Prostate gland (tissue), 2 donors: ENCODE measurements around the gene KIR3DL2. TPM values are rescaled to one million over a fixed set of nuclear protein-coding genes. Genes with fewer than 3 reads are reported as not detected.
"Not testable (repeated sequence)": the region's sequence is repeated elsewhere in the genome, so short reads cannot be mapped to it uniquely, and the experiment has no call there.

Source experiments
- DNase-seq: peaks from one replicate; pipeline ENCODE4 v3.0.0-alpha.2; 2019; ENCODE audit warnings: low spot score
- H3K27ac ChIP-seq, 2 donors: fragments of 200-600 bp; sonication (generic); 2 replicates each; pipeline ENCODE4 v1.5.1; 2017 to 2019
- H3K27me3 ChIP-seq: fragments of 200-600 bp; sonication (generic); replicated peaks from 2 replicates; pipeline ENCODE4 v1.5.1; 2019; ENCODE audit not compliant: insufficient read depth
- H3K36me3 ChIP-seq, 2 donors: fragments of 200-600 bp; sonication (generic); 1 replicate in 1 of 2; 2 replicates in 1 of 2; pipeline versions ENCODE4 v1.5.1 to v1.8.1; 2017 to 2019
- H3K4me1 ChIP-seq: fragments of 200-600 bp; sonication (generic); replicated peaks from 2 replicates; pipeline ENCODE4 v1.5.1; 2019
- H3K4me3 ChIP-seq, 2 donors: fragments of 200-600 bp; sonication (generic); 2 replicates each; pipeline ENCODE4 v1.5.1; 2017 to 2019
- H3K9me3 ChIP-seq: fragments of 200-600 bp; sonication (generic); 2 replicates; pipeline ENCODE4 v1.5.1; 2017
- POLR2A ChIP-seq: fragments of 450-650 bp; IDR thresholded peaks from one replicate; pipeline ENCODE4 v1.6.1; 2016; ENCODE audit warnings: antibody characterized with exemption, mild to moderate bottlenecking
- POLR2AphosphoS5 ChIP-seq: sonication (generic); formaldehyde crosslinking; IDR thresholded peaks from one replicate; pipeline ENCODE4 v1.6.1; 2017; ENCODE audit warnings: antibody characterized with exemption
- WGBS: methylation state at CpG from one replicate; pipeline ENCODE4 v1.1.5; 2018; 5-methylcytosine and 5-hydroxymethylcytosine counted together
- intact Hi-C: fragments of 100-400 bp; cut with DNase I; formaldehyde crosslinking; loops from one replicate; pipeline ENCODE4 v1.14.2; 2022
- small RNA-seq, 2 donors: library from RNA; depleted of rRNA; stranded (forward); fragments of <200 nt; gene quantifications; one replicate each; pipeline ENCODE3, GENCODE V24; 2016
- total RNA-seq, 2 donors: library from RNA; depleted of rRNA; stranded (reverse); fragments of >200 nt; gene quantifications; one replicate each; pipeline ENCODE4 v1.1.0, GENCODE V29; 2016
- TF ChIP-seq, protein P1 (sequence below), 4 experiments: fragments of 200-600 bp in 2 of 4; fragments of 450-650 bp in 2 of 4; sonication (generic) in 2 of 4; IDR thresholded peaks; 1 replicate in 3 of 4; 2 replicates in 1 of 4; pipeline ENCODE4 v1.5.1; 2016 to 2019; ENCODE audit warnings: antibody characterized with exemption in 4 of 4, mild to moderate bottlenecking in 2 of 4, moderate library complexity in 2 of 4

Gene KIR3DL2
- total RNA-seq, 2 donors from 2014 or later: not detected

DNA sequence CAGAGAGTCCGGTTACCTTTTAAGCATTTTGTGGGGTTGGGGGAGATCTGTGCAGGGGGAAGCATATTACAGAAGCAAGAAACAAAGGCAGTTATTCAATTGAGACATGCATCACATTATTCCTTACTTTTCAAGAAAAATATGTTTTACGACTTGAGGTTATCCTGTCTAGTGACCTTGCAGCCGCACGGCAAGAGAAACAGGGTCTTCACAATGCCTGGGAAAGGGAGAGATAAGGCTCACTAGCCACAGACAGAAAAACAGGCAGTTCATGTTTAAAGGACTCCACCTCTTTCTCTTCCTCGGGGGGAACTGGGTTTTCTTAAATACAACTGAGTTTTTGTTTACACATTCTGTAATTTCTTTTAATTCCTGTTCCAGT is 55.2 kb downstream of the KIR3DL2 start:
- H3K27ac ChIP-seq: no peak overlapping the region
- no peaks in the 10 kb centered on the region for H3K36me3 ChIP-seq
- H3K4me1 ChIP-seq: no peaks in the 10 kb centered on the region
- intact Hi-C loops: no loop called here
- no peaks in the 10 kb centered on the region for H3K9me3 ChIP-seq
- H3K27me3 ChIP-seq: no peaks in the 10 kb centered on the region
- H3K4me3 ChIP-seq: no peak overlapping the region
- TF ChIP-seq POLR2A: no peak
- WGBS: 24% methylated on average over 5 of the region's 5 CpGs
- no peak for DNase-seq

DNA sequence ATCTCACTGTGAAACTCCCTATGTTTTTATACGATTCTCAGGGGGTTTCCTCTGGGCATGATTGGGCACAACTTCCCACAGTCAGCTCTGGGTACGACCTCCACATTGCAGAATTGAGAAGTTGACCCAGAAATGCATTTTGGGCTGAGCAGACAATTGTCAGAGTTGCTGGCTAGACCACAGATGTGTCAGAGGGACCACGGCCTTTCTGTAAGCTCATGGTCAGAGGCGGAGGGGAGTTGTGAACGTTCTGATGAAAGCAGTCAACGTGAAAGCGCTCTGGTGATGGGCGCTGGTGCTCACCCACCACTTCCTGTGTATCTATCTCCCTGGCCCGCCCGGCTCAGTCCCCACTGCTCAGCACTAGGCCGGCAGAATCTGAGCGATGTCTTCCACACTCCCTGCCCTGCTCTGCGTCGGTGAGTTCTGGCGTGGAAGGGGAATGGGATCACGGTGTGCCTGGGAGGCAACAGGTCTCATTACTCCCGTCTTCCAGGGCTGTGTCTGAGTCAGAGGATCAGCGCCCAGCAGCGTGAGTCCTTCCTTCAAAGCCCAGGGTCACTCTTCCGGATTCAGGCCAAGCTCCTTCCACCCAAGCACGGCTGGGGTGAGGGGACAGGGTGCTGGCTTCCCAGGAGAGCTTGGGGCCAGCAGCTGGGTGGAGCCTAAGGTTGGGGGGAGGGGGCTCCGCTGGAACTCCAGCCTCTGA is 55.7 kb downstream of the KIR3DL2 start, which contains the start of gene NCR1:
Gene NCR1 (plus strand): TSS at position 346 of the 709 bp plus-strand sequence. CDS start 40 bp downstream, at position 386.
- no peak for TF ChIP-seq POLR2AphosphoS5
- TF ChIP-seq, protein P1, sequence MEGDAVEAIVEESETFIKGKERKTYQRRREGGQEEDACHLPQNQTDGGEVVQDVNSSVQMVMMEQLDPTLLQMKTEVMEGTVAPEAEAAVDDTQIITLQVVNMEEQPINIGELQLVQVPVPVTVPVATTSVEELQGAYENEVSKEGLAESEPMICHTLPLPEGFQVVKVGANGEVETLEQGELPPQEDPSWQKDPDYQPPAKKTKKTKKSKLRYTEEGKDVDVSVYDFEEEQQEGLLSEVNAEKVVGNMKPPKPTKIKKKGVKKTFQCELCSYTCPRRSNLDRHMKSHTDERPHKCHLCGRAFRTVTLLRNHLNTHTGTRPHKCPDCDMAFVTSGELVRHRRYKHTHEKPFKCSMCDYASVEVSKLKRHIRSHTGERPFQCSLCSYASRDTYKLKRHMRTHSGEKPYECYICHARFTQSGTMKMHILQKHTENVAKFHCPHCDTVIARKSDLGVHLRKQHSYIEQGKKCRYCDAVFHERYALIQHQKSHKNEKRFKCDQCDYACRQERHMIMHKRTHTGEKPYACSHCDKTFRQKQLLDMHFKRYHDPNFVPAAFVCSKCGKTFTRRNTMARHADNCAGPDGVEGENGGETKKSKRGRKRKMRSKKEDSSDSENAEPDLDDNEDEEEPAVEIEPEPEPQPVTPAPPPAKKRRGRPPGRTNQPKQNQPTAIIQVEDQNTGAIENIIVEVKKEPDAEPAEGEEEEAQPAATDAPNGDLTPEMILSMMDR (IDR thresholded peaks at IDR 0.05): no peak
- no peak for TF ChIP-seq POLR2A
- no peak within 1 kb of the TSS for H3K27ac ChIP-seq
- WGBS: 39% methylated on average over 22 of the region's 22 CpGs
- H3K36me3 ChIP-seq: no peaks in the 10 kb centered on the region
- no peak for DNase-seq
- intact Hi-C loops: no loop called here
- H3K4me3 ChIP-seq: no peak within 1 kb of the TSS
- H3K4me1 ChIP-seq: no peaks in the 10 kb centered on the region
- H3K9me3 ChIP-seq: no peaks in the 10 kb centered on the region
- H3K27me3 ChIP-seq: no peaks in the 10 kb centered on the region

DNA sequence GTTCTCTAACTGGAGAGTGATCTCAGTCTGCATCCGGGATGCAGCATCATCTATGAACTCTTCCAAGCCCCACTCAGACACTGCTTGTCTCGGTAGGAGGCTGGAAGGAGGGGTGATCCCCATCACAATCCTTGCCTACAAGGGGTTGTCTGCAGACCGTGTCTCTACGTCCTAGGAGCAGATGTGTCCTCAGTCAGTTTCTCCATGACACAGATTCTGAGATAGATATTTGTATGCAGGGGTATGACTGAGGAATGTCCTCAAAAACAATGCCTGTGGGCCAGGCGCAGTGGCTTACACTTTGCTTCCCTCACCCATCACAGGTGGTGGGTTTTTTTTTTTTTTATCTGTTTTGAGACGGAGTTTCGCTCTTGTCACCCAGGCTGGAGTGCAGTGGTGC is 56.6 kb downstream of the KIR3DL2 start:
- H3K27me3 ChIP-seq: no peaks in the 10 kb centered on the region
- TF ChIP-seq, protein P1 (IDR thresholded peaks at IDR 0.05): no peak
- TF ChIP-seq POLR2A (no peak), POLR2AphosphoS5 (no peak)
- H3K27ac ChIP-seq: no peak overlapping the region
- DNase-seq: no peak
- H3K4me1 ChIP-seq: no peaks in the 10 kb centered on the region
- WGBS: 84% methylated on average over 7 of the region's 7 CpGs
- H3K36me3 ChIP-seq: no peaks in the 10 kb centered on the region
- H3K9me3 ChIP-seq: no peaks in the 10 kb centered on the region
- H3K4me3 ChIP-seq: no peak overlapping the region
- intact Hi-C loops: no loop called here

DNA sequence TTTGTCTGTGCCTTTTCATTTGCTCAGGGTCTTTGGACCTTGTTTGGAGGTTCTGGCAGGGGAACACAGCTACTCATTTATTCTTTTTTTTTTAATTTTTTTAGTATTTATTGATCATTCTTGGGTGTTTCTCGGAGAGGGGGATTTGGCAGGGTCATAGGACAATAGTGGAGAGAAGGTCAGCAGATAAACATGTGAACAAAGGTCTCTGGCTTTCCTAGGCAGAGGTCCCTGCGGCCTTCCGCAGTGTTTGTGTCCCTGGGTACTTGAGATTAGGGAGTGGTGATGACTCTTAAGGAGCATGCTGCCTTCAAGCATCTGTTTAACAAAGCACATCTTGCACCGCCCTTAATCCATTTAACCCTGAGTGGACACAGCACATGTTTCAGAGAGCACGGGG is 57.7 kb downstream of the KIR3DL2 start:
- H3K27ac ChIP-seq, H3K9me3 ChIP-seq, intact Hi-C loops, H3K27me3 ChIP-seq, DNase-seq, H3K4me3 ChIP-seq, H3K4me1 ChIP-seq, H3K36me3 ChIP-seq: not testable (repeated sequence)
- 83% methylated on average over 4 of the region's 5 CpGs for WGBS

Small RNA genes within 50 kb of the gene (small RNA-seq; reads per million reads assigned to genes)
- gene RNU6-222P: 0 to 0.09 reads per million in 2 donors

Other genes with a start within 250 kb of the KIR3DL2 start
- gene LILRB1, start 220.0 kb upstream of the KIR3DL2 start, total RNA-seq: 1 to 10 TPM in 1 of 2 donors, under 1 TPM in 1; 0.68 to 1.2 TPM
- 1 to 10 TPM; 1.6 to 5.7 TPM for gene LILRB4, start 187.5 kb upstream of the KIR3DL2 start, total RNA-seq
- not detected for gene KIR3DL3, start 126.0 kb upstream of the KIR3DL2 start, total RNA-seq
- not detected for gene KIR2DL3, start 111.9 kb upstream of the KIR3DL2 start, total RNA-seq
- not detected for gene KIR2DL1, start 80.7 kb upstream of the KIR3DL2 start, total RNA-seq
- gene KIR2DL4, start 46.8 kb upstream of the KIR3DL2 start, total RNA-seq: not detected
- not detected for gene KIR3DL1, start 34.0 kb upstream of the KIR3DL2 start, total RNA-seq
- 1 to 10 TPM in 1 of 2 donors, not detected in 1; 1.4 TPM for gene KIR2DS4, start 17.8 kb upstream of the KIR3DL2 start, total RNA-seq
- not detected for gene FCAR, start 23.8 kb downstream of the KIR3DL2 start, total RNA-seq
- gene NCR1, start 55.7 kb downstream of the KIR3DL2 start, total RNA-seq: under 1 TPM in 1 of 2 donors, not detected in 1; 0.34 TPM
- 1 to 10 TPM in 1 of 2 donors, not detected in 1; 7.6 TPM for gene NLRP7, start 97.1 kb downstream of the KIR3DL2 start, total RNA-seq
- 10 to 100 TPM; 18.5 to 22.4 TPM for gene NLRP2, start 115.9 kb downstream of the KIR3DL2 start, total RNA-seq
- gene GP6, start 187.8 kb downstream of the KIR3DL2 start, total RNA-seq: under 1 TPM; 0.23 to 0.27 TPM
- 10 to 100 TPM; 29.8 to 32.8 TPM for gene RDH13, start 212.7 kb downstream of the KIR3DL2 start, total RNA-seq
- 10 to 100 TPM; 36.8 to 62.8 TPM for gene EPS8L1, start 225.4 kb downstream of the KIR3DL2 start, total RNA-seq